Epidermal melanocyte (primary cell): Measurements from ENCODE around the gene PLEKHO2.
"Not testable (repeated sequence)": the region's sequence is repeated elsewhere in the genome, so short reads cannot be mapped to it uniquely, and the experiment has no call there.

Source experiments
- DNase-seq: peaks from one replicate; pipeline ENCODE4 v3.0.0; 2011; ENCODE audit warnings: low spot score; ENCODE audit not compliant: insufficient read length

The PLEKHO2 gene

DNA sequence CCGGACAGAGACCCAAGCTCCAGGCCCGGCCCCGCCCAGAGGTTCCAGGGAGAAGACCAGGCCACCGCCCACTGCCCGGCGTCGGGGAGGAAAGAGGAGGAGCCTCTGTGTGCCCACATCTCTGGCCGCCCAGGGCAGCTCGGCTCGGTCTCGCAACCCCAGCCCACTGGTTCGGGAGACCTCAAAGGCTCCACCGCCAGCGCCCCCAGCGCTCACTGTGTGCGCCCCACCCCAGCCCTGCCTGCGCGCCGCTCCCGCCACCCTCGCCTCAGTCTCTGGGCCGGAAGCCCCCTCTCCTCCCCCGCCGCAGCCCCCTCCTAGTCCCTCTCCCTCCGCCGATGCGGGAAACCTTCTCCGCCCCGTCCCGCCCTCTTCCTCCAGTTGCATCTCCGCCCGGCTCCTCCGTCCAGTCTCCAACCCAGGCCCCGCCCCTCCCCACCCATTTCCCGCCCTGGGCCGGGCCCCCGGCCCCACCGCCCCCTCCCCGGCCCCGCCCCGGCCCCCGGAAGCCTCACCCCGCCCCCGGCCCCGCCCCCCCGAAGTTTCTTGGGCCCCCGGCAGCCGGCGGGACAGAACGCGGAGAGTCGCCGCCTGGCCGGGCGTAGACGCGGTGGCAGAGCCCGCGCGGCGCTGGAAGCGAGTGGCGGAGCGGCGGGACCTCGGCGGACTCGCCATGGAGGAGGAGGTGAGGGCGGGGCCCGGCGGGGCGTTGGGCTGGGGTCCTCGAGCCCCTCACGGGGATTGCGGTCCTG is at the start of gene PLEKHO2:
Gene PLEKHO2 (plus strand): TSS at position 572 of the 752 bp plus-strand sequence. CDS start 102 bp downstream, at position 674.
- peak; percentile 95 for DNase-seq

DNA sequence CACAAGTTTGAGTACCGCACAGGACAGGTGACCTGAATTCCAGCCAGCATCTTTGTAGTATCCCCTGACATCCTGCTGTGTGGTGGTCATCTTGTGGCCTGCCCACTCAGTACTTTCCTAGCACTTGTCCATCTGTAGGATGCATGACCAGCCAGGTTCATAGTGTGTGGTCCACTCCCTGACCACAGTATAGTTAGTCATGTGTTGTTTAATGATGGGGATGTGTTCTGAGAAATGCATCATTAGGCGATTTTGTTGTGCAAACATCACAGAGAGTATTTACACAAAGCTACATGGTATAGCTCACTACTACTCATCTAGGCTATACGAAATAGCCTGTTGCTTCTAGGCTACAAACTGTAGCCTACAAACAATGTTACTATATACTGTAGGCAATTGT is 49.4 kb upstream of the PLEKHO2 start:
- DNase-seq = no peak

GRCh38 chr15:64795299-64795698 is 46.4 kb upstream of the PLEKHO2 start:
- not testable (repeated sequence) for DNase-seq

DNA sequence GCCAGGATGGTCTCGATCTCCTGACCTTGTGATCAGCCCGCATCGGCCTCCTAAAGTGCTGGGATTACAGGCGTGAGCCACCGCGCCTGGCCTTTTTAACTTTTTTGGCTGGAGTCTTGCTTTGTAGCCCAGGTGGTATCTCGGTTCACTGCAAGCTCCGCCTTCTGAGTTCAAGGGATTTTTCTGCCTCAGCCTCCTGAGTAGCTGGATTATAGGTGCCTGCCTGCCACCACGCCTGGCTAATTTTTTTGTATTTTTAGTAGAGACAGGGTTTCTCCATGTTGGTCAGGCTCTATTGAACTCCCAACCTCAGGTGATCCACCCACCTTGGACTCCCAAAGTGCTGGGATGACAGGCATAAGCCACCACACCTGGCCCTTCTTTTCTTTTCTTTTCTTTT is 45.8 kb upstream of the PLEKHO2 start:
- DNase-seq = not testable (repeated sequence)

DNA sequence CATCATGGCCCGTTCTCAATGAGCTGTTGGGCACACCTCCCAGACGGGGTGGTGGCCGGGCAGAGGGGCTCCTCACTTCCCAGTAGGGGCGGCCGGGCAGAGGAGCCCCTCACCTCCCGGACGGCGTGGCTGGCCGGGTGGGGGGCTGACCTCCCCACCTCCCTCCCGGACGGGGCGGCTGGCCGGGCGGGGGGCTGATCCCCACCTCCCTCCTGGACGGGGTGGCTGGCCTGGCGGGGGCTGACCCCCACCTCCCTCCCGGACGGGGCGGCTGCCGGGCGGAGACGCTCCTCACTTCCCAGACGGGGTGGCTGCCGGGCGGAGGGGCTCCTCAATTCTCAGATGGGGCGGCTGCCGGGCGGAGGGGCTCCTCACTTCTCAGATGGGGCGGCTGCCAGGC is 42.8 kb upstream of the PLEKHO2 start:
- not testable (repeated sequence) for DNase-seq

DNA sequence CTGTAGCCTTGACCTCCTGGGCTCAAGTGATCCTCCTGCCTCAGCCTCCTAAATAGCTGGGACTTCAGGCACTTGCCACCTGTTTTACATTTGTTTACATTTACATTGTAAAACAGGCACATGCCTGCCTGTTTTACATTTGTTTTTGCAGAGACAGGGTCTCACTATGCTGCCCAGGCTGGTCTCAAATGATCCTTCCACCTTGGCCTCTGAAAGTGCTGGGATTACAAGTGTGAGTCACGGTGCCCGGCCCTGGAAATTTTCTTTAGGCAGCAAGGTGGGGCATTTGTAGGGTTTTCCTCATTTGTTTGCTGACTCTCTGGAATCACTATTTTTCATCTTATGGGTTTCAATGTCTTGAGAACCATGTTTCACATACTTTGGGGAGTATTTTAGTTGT is 41.2 kb upstream of the PLEKHO2 start:
- DNase-seq = no peak

GRCh38 chr15:64803526-64803925 is 38.2 kb upstream of the PLEKHO2 start:
- DNase-seq = no peak

GRCh38 chr15:64804619-64805018 is 37.1 kb upstream of the PLEKHO2 start:
- no peak for DNase-seq

DNA sequence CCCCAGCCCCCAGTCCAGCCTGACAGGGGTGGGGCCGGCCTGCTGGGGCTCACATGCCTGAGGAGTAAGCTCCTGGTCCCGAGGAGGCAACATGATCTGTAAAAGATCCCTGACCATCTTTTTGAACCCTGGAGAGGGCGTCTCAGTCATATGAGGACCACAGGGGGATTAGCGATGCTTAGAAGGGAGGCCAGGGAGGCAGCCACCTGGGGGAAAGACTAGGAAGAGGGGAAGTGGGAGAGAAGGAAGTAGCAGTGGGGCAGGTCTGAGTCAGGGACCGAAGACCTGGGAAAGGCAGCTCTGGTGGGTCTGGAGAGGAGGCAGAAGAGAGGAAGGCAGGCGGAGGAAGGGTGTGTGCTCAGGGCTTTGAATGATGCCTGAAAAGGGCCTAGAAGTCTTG is 35.2 kb upstream of the PLEKHO2 start:
- peak; percentile 15 for DNase-seq

DNA sequence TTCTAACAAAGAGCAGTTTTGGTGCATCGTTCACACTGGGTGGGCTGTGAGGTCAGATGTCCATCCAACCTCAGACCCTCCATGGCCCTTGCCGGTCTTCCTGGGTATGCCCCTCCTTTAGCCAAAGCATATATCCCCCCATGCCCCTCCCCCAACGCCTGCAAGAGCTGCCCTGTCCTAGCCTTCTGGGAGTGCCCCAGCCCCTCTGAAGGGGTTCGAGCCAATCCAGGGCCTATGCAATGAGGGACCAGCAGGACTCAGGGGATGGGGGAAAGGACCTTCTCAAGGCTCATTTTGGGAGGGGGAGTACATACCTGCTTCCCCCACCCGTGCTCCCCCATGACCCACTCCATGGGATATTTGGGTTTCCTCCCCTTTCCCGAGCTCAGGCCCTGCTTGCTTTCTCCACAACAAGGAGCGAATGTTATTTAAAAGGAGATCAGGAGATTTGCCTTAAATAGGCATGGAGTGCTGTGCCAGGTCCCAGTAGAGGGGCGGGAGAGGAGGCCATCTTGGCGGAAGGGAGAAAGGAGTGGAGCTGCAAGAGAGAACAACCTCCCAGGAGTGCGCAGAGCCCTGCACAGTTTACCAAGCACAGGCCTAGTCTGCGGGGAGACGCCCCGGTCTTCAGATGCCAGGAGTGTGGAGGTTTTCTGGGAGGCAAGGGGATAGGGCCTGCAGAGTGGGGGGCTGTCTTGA is 34.5 kb upstream of the PLEKHO2 start:
- DNase-seq = peak; percentile 12

GRCh38 chr15:64807751-64808222 is 33.9 kb upstream of the PLEKHO2 start:
- DNase-seq = peak; percentile 3

GRCh38 chr15:64808785-64809453 is 32.8 kb upstream of the PLEKHO2 start:
- DNase-seq = no peak

DNA sequence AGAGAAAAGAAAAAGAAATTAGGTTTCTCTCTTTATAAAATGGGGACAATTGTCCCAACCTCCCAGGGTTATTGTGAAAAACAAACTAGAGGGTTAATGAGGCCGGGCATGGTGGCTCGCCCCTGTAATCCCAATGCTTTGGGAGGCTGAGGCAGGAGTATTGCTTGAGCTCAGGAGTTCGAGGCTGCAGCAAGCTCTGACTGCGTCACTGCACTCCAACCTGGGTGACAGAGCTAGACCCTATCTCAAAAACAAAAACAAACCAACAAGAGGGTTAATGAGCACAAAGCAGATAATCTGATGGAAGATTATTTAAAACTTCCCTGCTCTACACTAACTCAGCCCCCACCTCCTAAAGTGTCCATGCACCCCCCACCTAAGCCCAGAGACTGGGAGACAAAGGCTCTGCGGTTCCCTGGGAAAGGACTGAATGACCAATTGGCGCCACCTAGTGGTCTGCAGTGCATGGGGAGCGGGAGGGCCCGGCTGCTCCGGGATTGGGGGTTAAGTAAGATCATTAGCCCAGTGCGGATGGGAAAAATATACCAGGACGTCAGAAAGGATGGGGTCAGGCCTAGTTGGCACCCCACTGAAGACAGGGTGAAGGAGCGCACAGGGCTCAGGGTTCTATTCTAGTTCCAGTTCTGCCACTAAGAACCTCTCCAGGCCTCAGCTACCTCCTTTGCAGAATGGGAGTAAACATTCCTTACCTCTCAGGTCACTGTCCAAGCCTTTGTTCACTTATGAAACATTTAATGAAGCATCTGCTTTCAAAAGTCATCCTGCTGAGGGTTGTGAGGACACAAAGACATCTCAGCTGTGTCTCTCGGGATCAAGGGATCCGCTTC is 31.8 kb upstream of the PLEKHO2 start:
- DNase-seq = peak; percentile 88

- no peak for DNase-seq
These were observed 31.0 kb upstream of the PLEKHO2 start for GRCh38 chr15:64810497-64811326.

DNA sequence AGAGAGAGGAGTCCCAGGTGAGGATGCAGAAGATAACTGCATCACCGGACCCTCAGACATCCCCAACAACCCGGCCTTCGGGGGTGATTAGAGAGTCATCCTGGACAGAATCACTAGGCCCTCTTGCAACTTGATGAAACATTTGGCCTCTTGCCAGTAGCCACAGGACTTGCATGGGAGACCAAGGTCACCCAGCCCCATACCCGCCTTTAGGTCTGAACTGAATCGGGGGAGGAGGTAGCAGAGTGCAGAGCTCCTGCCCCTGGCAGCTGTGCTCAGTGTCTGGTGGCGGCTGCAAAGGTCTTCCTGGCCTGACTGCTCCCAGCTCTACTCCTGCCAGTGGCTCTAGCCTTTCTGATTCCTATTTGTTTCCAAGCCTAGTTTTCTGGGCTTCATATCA is 28.6 kb upstream of the PLEKHO2 start:
- DNase-seq = no peak

DNA sequence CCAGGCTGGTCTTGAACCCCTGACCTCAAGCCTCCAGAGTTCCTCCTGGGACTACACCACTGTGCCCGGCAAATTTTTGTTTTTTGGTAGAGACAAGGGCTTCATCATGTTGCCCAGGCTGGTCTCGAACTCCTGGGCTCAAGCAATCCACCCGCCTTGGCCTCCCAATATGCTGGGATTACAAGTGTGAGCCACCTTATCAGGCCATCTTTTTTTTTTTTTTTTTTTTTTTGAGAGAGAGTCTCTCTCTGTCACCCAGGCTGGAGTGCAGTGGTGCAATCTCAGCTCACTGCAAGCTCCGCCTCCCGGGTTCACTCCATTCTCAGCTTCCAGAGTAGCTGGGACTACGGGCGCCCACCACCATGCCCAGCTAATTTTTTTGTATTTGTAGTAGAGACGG is 27.4 kb upstream of the PLEKHO2 start:
- not testable (repeated sequence) for DNase-seq

DNA sequence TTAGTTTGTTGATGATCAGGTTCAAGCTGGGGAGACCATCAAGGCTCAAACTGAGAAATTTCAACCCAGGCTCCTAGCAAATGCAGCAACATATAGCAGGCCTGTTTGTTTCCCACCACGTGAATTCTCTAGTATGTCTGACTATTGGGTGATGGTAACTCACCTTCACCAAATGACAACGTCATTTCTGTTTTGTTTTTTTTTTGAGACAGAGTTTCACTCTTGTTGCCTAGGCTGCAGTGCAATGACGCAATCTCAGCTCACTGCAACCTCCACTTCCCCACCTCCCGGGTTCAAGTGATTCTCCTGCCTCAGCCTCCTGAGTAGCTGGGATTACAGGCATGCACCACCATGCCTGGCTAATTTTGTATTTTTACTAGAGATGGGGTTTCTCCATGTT is 26.8 kb upstream of the PLEKHO2 start:
- DNase-seq = not testable (repeated sequence)

DNA sequence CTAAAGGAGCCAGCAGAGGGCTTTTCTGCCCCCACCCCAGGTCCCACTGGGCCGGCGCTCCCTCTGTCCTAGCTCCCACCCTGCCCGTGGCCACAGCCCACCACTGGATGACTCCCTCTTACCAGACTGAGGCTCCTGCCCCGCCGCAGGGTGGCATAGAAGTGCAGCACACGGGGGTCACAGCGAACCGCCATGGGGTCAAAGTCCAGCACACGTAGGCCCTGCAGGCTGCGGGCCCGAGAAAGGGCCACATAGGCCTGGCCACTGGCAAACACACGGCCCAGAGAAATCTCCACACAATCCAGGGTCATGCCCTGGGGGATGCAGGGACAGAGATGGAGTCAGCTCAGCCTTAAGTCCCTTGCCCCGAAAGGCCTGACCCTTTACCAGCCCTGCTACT is 25.3 kb upstream of the PLEKHO2 start:
- no peak for DNase-seq

DNA sequence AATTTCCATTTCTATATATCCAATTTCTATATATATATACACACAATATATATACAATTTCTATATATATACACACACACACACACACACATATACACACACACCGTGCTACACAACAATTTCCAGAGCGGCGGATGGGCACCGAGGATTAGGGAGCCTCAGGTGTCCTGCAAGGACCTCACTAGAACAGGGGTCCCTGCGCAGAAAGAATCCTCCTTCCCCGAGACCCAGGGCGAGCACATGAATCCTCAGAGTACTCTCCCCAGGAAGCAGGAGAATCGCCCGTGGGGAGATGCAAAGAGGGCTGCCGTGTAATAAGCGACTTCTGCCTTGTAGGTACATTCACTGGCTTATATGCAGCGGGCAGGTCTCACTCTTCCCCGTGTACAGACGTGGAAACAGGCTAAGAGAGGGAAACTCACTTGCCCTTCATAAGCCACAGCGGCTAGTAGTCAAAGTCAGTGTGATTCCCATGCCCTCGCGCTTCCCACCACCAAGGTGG is 16.7 kb upstream of the PLEKHO2 start:
- DNase-seq = no peak
